Heart left ventricle (tissue), 16 donors: ENCODE results near the gene MDM4. TPM values are rescaled to one million over a fixed set of nuclear protein-coding genes. Genes with fewer than 3 reads are reported as not detected.

Experiments used
- ATAC-seq, 4 donors: fragments of 200-7000 bp; cut with Tn5 transposase; one replicate each; pipeline ENCODE4 v1.9.1; 2020 to 2022; ENCODE audit warnings: moderate library complexity in 4 of 4, mild to moderate bottlenecking in 3 of 4, moderate number of reproducible peaks in 1 of 4
- DNase-seq, 5 donors: peaks; one replicate each; pipeline ENCODE4 v3.0.0-alpha.2; 2020
- H3K27ac ChIP-seq, 12 donors: fragments of 200-600 bp; sonication (generic) in 4 of 12; one replicate each; pipeline versions ENCODE4 v1.5.0 to v1.8.0; 2016 to 2022; ENCODE audit warnings: mild to moderate bottlenecking in 2 of 12
- H3K27me3 ChIP-seq, 9 donors: fragments of 200-600 bp; sonication (generic) in 2 of 9; one replicate each; pipeline versions ENCODE4 v1.5.1 to v1.8.0; 2016 to 2022; ENCODE audit warnings: mild to moderate bottlenecking in 3 of 9
- H3K36me3 ChIP-seq, 9 donors: fragments of 200-600 bp; sonication (generic) in 2 of 9; one replicate each; pipeline versions ENCODE4 v1.5.0 to v1.8.0; 2018 to 2022; ENCODE audit warnings: mild to moderate bottlenecking in 2 of 9
- H3K4me1 ChIP-seq, 12 donors: fragments of 200-600 bp; sonication (generic) in 4 of 12; one replicate each; pipeline versions ENCODE4 v1.5.0 to v1.8.0; 2016 to 2022; ENCODE audit warnings: mild to moderate bottlenecking in 3 of 12
- H3K4me3 ChIP-seq, 12 donors: fragments of 200-600 bp; sonication (generic) in 4 of 12; one replicate each; pipeline versions ENCODE4 v1.5.0 to v1.8.0; 2017 to 2022; ENCODE audit warnings: mild to moderate bottlenecking in 9 of 12, moderate library complexity in 4 of 12
- H3K9me3 ChIP-seq, 12 donors: fragments of 200-600 bp; sonication (generic) in 4 of 12; one replicate each; pipeline versions ENCODE4 v1.5.0 to v1.8.0; 2016 to 2022; ENCODE audit warnings: mild to moderate bottlenecking in 1 of 12
- CTCF ChIP-seq, 12 donors: fragments of 200-600 bp; sonication (generic) in 4 of 12; IDR thresholded peaks; one replicate each; pipeline versions ENCODE4 v1.5.0 to v1.8.0; 2018 to 2022; ENCODE audit warnings: antibody characterized with exemption in 12 of 12, mild to moderate bottlenecking in 5 of 12
- POLR2A ChIP-seq, 2 donors: fragments of 450-650 bp; IDR thresholded peaks; one replicate each; pipeline ENCODE4 v1.6.1; 2017; ENCODE audit warnings: antibody characterized with exemption in 2 of 2, mild to moderate bottlenecking in 2 of 2, moderate library complexity in 2 of 2
- WGBS, 4 donors: extraction: QIAGEN DNeasy Blood & Tissue Kit in 2 of 4; methylation state at CpG; one replicate each; pipeline versions ENCODE4 v1.1.5 to v1.1.7; 2013 to 2018; 5-methylcytosine and 5-hydroxymethylcytosine counted together
- intact Hi-C, 10 donors: fragments of 100-400 bp; cut with DNase I; formaldehyde crosslinking; loops; one replicate each; pipeline versions ENCODE4 v1.11.1 to v1.14.2; 2022
- polyA plus RNA-seq, 2 donors: library from polyadenylated mRNA; stranded (reverse); fragments of 200-250 nt; gene quantifications; one replicate each; pipeline ENCODE4 v1.2.3, GENCODE V29; 2013
- total RNA-seq, 9 donors: library from RNA; depleted of rRNA in 2 of 9; stranded (reverse); fragments of >200 nt in 2 of 9; fragmentation: NEBNext Ultra II Directional in 3 of 9; extraction: Animal tissue kit (Norgen Biotek cat#: 25700) in 3 of 9; gene quantifications; one replicate each; pipeline versions ENCODE4 v1.1.0 to v1.2.4, GENCODE V29; 2016 to 2023
- donor health status: ischemic (EF 13 %, LVEDD 7.1; RV severe dilation, severe dysfunction).
- donor health status: healthy with polysubstance abuse.
- donor health status: DM: no; HTN: yes; CAD: no.
- donor health status: DM: no; HTN: no; CAD: no.
- donor health status: ischemic (EF 25% LVEDD 6.9; RV normal size, moderate dysfunction).
- donor health status: ischemic (EF 25% LVEDD 5.7; RV mildly dilated, moderate dysfunction).
- donor health status: healthy.
- donor health status: DM: yes; HTN: yes; CAD: no.
- donor health status: ischemic (EF 35%, LVEDD 5.7; RV mildly dilated, moderate dysfunction).
- donor health status: nonischemic (EF 11% LVEDD 7.7; RV severe dilation, severe dysfunction).
- donor health status: DM: yes; HTN: yes; CAD: no.
- donor health status: PGD.
- donor health status: ischemic (EF 29% LVEDD 5.4; RV normal size, mild dysfunction).
- donor health status: nonischemic (EF 23%, LVEDD 6.1; RV moderate dilation, normal function).

MDM4 gene
- total and polyA plus RNA-seq, 11 donors: 5.7 to 48.7 (median 31.6) TPM

GRCh38 chr1:204507317-204508105, 8.7 kb upstream of the MDM4 start:
- WGBS, 4 donors: 2 to 3% (median 2%) methylated on average over 21 to 22 of the region's 22 CpGs
- Histone ChIP-seq H3K4me3 (peak overlapping the region; percentile 5 to 76 (median 60)), H3K4me1 (peaks cover 0 to 39% (median 7%) of the 10 kb centered on the region in 12 donors), H3K9me3 (no peaks in the 10 kb centered on the region), H3K36me3 (no peaks in the 10 kb centered on the region), H3K27me3 (no peaks in the 10 kb centered on the region), H3K27ac (peak overlapping the region; percentile 70 to 89 (median 84))
- no peak for DNase-seq
- peak in 3 of 4 donors; percentile 14 to 31 (median 24) for ATAC-seq
- TF ChIP-seq POLR2A (IDR thresholded peaks at IDR 0.05): peak in 1 of 2 donors; percentile 12
- TF ChIP-seq CTCF (IDR thresholded peaks at IDR 0.05): no peak
- intact Hi-C loops: loop anchor here in 2 of 10 donors (10.0 kb wide), 2 partner anchors 253 to 343 kb away; partner anchors contain the start of gene REN (in 2 of the 2)

GRCh38 chr1:204509186-204509635, 7.0 kb upstream of the MDM4 start:
- WGBS, 4 donors: 81 to 91% (median 87%) methylated on average over 8 to 9 of the region's 9 CpGs
- H3K4me1 ChIP-seq: peaks cover 0 to 40% (median 6%) of the 10 kb centered on the region in 12 donors
- TF ChIP-seq POLR2A (IDR thresholded peaks at IDR 0.05): no peak
- DNase-seq (no peak), ATAC-seq (no peak)
- H3K36me3 ChIP-seq: no peaks in the 10 kb centered on the region
- no peak overlapping the region for H3K4me3 ChIP-seq
- no peaks in the 10 kb centered on the region for H3K9me3 ChIP-seq
- H3K27me3 ChIP-seq: no peaks in the 10 kb centered on the region
- no peak overlapping the region for H3K27ac ChIP-seq
- intact Hi-C loops: loop anchor here in 2 of 10 donors (10.0 kb wide), 2 partner anchors 254 to 344 kb away; partner anchors contain the start of gene REN (in 2 of the 2)

GRCh38 chr1:204511366-204511765, 4.8 kb upstream of the MDM4 start:
- Histone ChIP-seq H3K4me3 (no peak overlapping the region), H3K36me3 (no peaks in the 10 kb centered on the region), H3K27me3 (no peaks in the 10 kb centered on the region), H3K4me1 (peaks cover 0 to 50% (median 4%) of the 10 kb centered on the region in 12 donors), H3K27ac (no peak overlapping the region), H3K9me3 (no peaks in the 10 kb centered on the region)
- DNase-seq: no peak
- intact Hi-C loops: no loop called here
- no peak for TF ChIP-seq POLR2A (IDR thresholded peaks at IDR 0.05)
- no peak for TF ChIP-seq CTCF (IDR thresholded peaks at IDR 0.05)
- ATAC-seq: no peak

- peak overlapping the region in 6 of 12 donors; percentile 14 to 91 (median 42) for H3K27ac ChIP-seq
- peaks cover 0 to 8% (median 4%) of the 10 kb centered on the region in 9 donors for H3K36me3 ChIP-seq
- no peaks in the 10 kb centered on the region for H3K27me3 ChIP-seq
- ATAC-seq (no peak), DNase-seq (peak in 1 of 5 donors; percentile 49)
- TF ChIP-seq CTCF (IDR thresholded peaks at IDR 0.05) (peak in 1 of 12 donors; percentile 1), POLR2A (IDR thresholded peaks at IDR 0.05) (no peak)
- H3K4me1 ChIP-seq: peaks cover under 1 to 53% (median 13%) of the 10 kb centered on the region in 12 donors
- H3K4me3 ChIP-seq: peak overlapping the region in 2 of 12 donors; percentile 16 to 43
- H3K9me3 ChIP-seq: no peaks in the 10 kb centered on the region
- 56 to 71% (median 63%) methylated on average over 15 of the region's 15 CpGs for WGBS, 4 donors
- intact Hi-C loops: no loop called here
Measured at GRCh38 chr1:204513117-204513716, 3.0 kb upstream of the MDM4 start.
